Activated CD8-positive, alpha-beta memory T cell treated with anti-CD3 and anti-CD28 coated beads, Interleukin-2, amount 50 U/mL, for 1 hour (primary cell): ENCODE measurements around the gene POLR3E.
"Not testable (repeated sequence)": the region's sequence is repeated elsewhere in the genome, so short reads cannot be mapped to it uniquely, and the experiment has no call there.

Experiments
- DNase-seq: peaks from one replicate; pipeline ENCODE4 v3.0.0-alpha.2; 2020; ENCODE audit errors: extremely low read depth

The POLR3E gene

GRCh38 chr16:22333457-22333994, 36.3 kb downstream of the POLR3E start:
- DNase-seq = no peak

- DNase-seq = no peak
Measured at GRCh38 chr16:22335668-22336246, 38.5 kb downstream of the POLR3E start.

- no peak for DNase-seq
Measured at GRCh38 chr16:22336581-22336980, 39.4 kb downstream of the POLR3E start.

- no peak for DNase-seq
Measured at GRCh38 chr16:22337045-22337444, 39.8 kb downstream of the POLR3E start.

GRCh38 chr16:22337849-22338635, 40.8 kb downstream of the POLR3E start:
- no peak for DNase-seq

GRCh38 chr16:22340945-22341344, 43.7 kb downstream of the POLR3E start:
- no peak for DNase-seq

GRCh38 chr16:22342082-22342481, 44.9 kb downstream of the POLR3E start:
- DNase-seq = no peak

GRCh38 chr16:22346483-22346882, 49.3 kb downstream of the POLR3E start:
- DNase-seq = no peak

GRCh38 chr16:22347100-22347820, 50.1 kb downstream of the POLR3E start:
- DNase-seq = no peak

GRCh38 chr16:22348291-22348690, 51.1 kb downstream of the POLR3E start:
- DNase-seq = no peak

GRCh38 chr16:22351017-22351416, 53.8 kb downstream of the POLR3E start:
- not testable (repeated sequence) for DNase-seq

- no peak for DNase-seq
Measured at GRCh38 chr16:22352140-22352539, 54.9 kb downstream of the POLR3E start.

- DNase-seq = no peak
Measured at GRCh38 chr16:22352723-22353122, 55.5 kb downstream of the POLR3E start.

- DNase-seq = no peak
Measured at GRCh38 chr16:22353191-22353919, 56.1 kb downstream of the POLR3E start.

GRCh38 chr16:22353933-22354541, 56.8 kb downstream of the POLR3E start:
- DNase-seq = no peak

GRCh38 chr16:22355487-22355908, 58.3 kb downstream of the POLR3E start:
- no peak for DNase-seq

- DNase-seq = no peak
Measured at GRCh38 chr16:22356930-22357634, 59.9 kb downstream of the POLR3E start.

GRCh38 chr16:22357635-22357971, 60.4 kb downstream of the POLR3E start:
- no peak for DNase-seq

- DNase-seq = no peak
Measured at GRCh38 chr16:22358000-22358399, 60.8 kb downstream of the POLR3E start.

- no peak for DNase-seq
Measured at GRCh38 chr16:22359679-22360078, 62.5 kb downstream of the POLR3E start.
